A549 (cell line): ENCODE measurements around the gene KDM4D. TPM values are rescaled to one million over a fixed set of nuclear protein-coding genes. Genes with fewer than 3 reads are reported as not detected.

Source experiments
- ATAC-seq, 2 experiments: fragments of 200-7000 bp in 1 of 2; fragments of >200 bp in 1 of 2; cut with Nextera tagmentation in 1 of 2; cut with Tn5 transposase in 1 of 2; 3 replicates each; pipeline versions ENCODE4 v1.8.0 to v1.9.1; 2018 to 2020; ENCODE audit warnings: mild to moderate bottlenecking in 1 of 2, moderate library complexity in 1 of 2
- CTCF ChIA-PET: fragments of 300-600 bp; sonication (Branson Sonifier 250); formaldehyde crosslinking; extraction: SDS; loops from one replicate; lab custom pipeline; 2021; ENCODE audit warnings: antibody characterized with exemption, inconsistent platforms; lab: Yijun Ruan, JAX
- POLR2A ChIA-PET: fragments of 350-600 bp; formaldehyde crosslinking; extraction: SDS; loops from one replicate; lab custom pipeline; 2021; ENCODE audit warnings: antibody characterized with exemption, inconsistent platforms; lab: Yijun Ruan, JAX
- DNase-seq, 2 experiments: peaks; one replicate each; pipeline versions ENCODE4 v3.0.0 to v3.0.0-alpha.2; 2011 to 2016; ENCODE audit warnings: low read depth in 1 of 2, low spot score in 1 of 2
- FAIRE-seq: peaks from 2 replicates; lab custom pipeline; 2011; peaks lifted over from hg19 to GRCh38; lab: Jason Lieb, UNC
- H3K27ac ChIP-seq, 2 experiments: fragments of >200 bp; sonication (Bioruptor Twin); formaldehyde crosslinking; 3 replicates each; pipeline ENCODE4 v1.5.1; 2016 to 2017
- H3K4me1 ChIP-seq: fragments of >200 bp; sonication (Bioruptor Twin); formaldehyde crosslinking; 3 replicates; pipeline ENCODE4 v1.6.1; 2016
- H3K4me2 ChIP-seq: fragments of >200 bp; sonication (Bioruptor Twin); formaldehyde crosslinking; 3 replicates; pipeline ENCODE4 v1.6.1; 2016
- H3K4me3 ChIP-seq: fragments of >200 bp; sonication (Bioruptor Twin); formaldehyde crosslinking; 3 replicates; pipeline ENCODE4 v1.5.1; 2016
- H3K9me3 ChIP-seq: fragments of >200 bp; sonication (Bioruptor Twin); formaldehyde crosslinking; 3 replicates; pipeline ENCODE4 v1.6.1; 2016
- BHLHE40 ChIP-seq: IDR thresholded peaks from 2 replicates; pipeline ENCODE4 v1.6.1; 2012; ENCODE audit warnings: low read depth, low read length, inconsistent platforms
- CHD2 ChIP-seq: fragments of 150-350 bp; IDR thresholded peaks from 2 replicates; pipeline ENCODE4 v1.6.1; 2014; ENCODE audit warnings: low read length; ENCODE audit not compliant: partially characterized antibody
- EHF ChIP-seq: fragments of 250-450 bp; sonication (Bioruptor Pico); IDR thresholded peaks from 2 replicates; pipeline ENCODE4 v1.5.0; 2020; ENCODE audit warnings: mild to moderate bottlenecking
- EP300 ChIP-seq, 2 experiments: fragments of >200 bp; sonication (Bioruptor Twin); formaldehyde crosslinking; IDR thresholded peaks; 2 replicates in 1 of 2; 3 replicates in 1 of 2; pipeline ENCODE4 v1.6.1; 2016 to 2017
- HOXA7 ChIP-seq: fragments of 250-450 bp; sonication (Bioruptor Pico); IDR thresholded peaks from 2 replicates; pipeline ENCODE4 v1.5.0; 2020; ENCODE audit warnings: mild to moderate bottlenecking, moderate library complexity
- HOXB13 ChIP-seq: fragments of 250-450 bp; sonication (Bioruptor Pico); IDR thresholded peaks from 2 replicates; pipeline ENCODE4 v1.5.0; 2020; ENCODE audit warnings: low read depth, mild to moderate bottlenecking, moderate library complexity
- JUN ChIP-seq, 2 experiments: fragments of >200 bp; sonication (Bioruptor Twin); formaldehyde crosslinking; IDR thresholded peaks; 2 replicates in 1 of 2; 3 replicates in 1 of 2; pipeline ENCODE4 v1.6.1; 2016 to 2017
- JUNB ChIP-seq: fragments of >200 bp; sonication (Bioruptor Twin); formaldehyde crosslinking; IDR thresholded peaks from 2 replicates; pipeline ENCODE4 v1.6.1; 2016
- MAX ChIP-seq: IDR thresholded peaks from 2 replicates; pipeline ENCODE4 v1.6.1; 2012
- PBX3 ChIP-seq: IDR thresholded peaks from 2 replicates; pipeline ENCODE4 v1.6.1; 2012
- PHF8 ChIP-seq: fragments of 200-600 bp; sonication (generic); IDR thresholded peaks from 2 replicates; pipeline ENCODE4 v1.6.1; 2016; ENCODE audit warnings: low read depth, mild to moderate bottlenecking, antibody characterized with exemption, moderate library complexity, borderline replicate concordance
- POLR2AphosphoS2 ChIP-seq: conservative IDR thresholded peaks from 2 replicates; pipeline ENCODE4 v1.6.1; 2012; ENCODE audit warnings: low read length, improper control_type of control experiment, inconsistent platforms
- RARB ChIP-seq: fragments of 250-450 bp; sonication (Bioruptor Pico); IDR thresholded peaks from 2 replicates; pipeline ENCODE4 v1.8.0; 2021; ENCODE audit warnings: mild to moderate bottlenecking, moderate library complexity
- REST ChIP-seq: fragments of 200-600 bp; sonication (generic); IDR thresholded peaks from 2 replicates; pipeline ENCODE4 v1.6.1; 2016; ENCODE audit warnings: antibody characterized with exemption, mild to moderate bottlenecking, moderate library complexity
- TFCP2L1 ChIP-seq: fragments of 250-450 bp; sonication (Bioruptor Pico); IDR thresholded peaks from 2 replicates; pipeline ENCODE4 v1.5.0; 2021; ENCODE audit warnings: mild to moderate bottlenecking
- ZC3H11A ChIP-seq: fragments of 450-650 bp; IDR thresholded peaks from 2 replicates; pipeline ENCODE4 v1.6.1; 2014; ENCODE audit warnings: antibody characterized with exemption, mild to moderate bottlenecking
- ZSCAN20 ChIP-seq: fragments of 250-450 bp; sonication (Bioruptor Pico); IDR thresholded peaks from 2 replicates; pipeline ENCODE4 v1.8.0; 2022; ENCODE audit warnings: mild to moderate bottlenecking, moderate library complexity
- WGBS: methylation state at CpG from one replicate; pipeline ENCODE4 v1.1.6; 2017; ENCODE audit errors: missing lambda C conversion rate; 5-methylcytosine and 5-hydroxymethylcytosine counted together
- polyA plus RNA-seq, 4 experiments: library from polyadenylated mRNA; depleted of rRNA in 3 of 4; stranded (reverse); fragments of >200 nt; fragmentation: RNase III in 1 of 4; extraction: RNeasy Plus Mini Kit Qiagen cat#74134 plus additional on column Dnase treatment in 1 of 4; gene quantifications; 2 replicates in 3 of 4; 3 replicates in 1 of 4; pipeline ENCODE4 v1.2.3, GENCODE V29; 2011 to 2017
- TF ChIP-seq, protein P1 (sequence below): fragments of 450-650 bp; IDR thresholded peaks from 2 replicates; pipeline ENCODE4 v1.6.1; 2014; ENCODE audit warnings: antibody characterized with exemption
- TF ChIP-seq, protein P2 (sequence below): fragments of >200 bp; sonication (Bioruptor Twin); formaldehyde crosslinking; IDR thresholded peaks from 2 replicates; pipeline ENCODE4 v1.6.1; 2016
- TF ChIP-seq, protein P3 (sequence below): fragments of >200 bp; sonication (Bioruptor Twin); formaldehyde crosslinking; IDR thresholded peaks from 3 replicates; pipeline ENCODE4 v1.5.1; 2016

KDM4D gene
- polyA plus RNA-seq, 2 of the 4 experiments (the other 2 are of a cell fraction), result 0.58 to 1.1 TPM

GRCh38 chr11:94997437-94997836 lies 23.9 kb downstream of the KDM4D start:
- CTCF ChIA-PET, result no interaction called here
- FAIRE-seq, result no peak

GRCh38 chr11:94998285-94998684 lies 24.8 kb downstream of the KDM4D start:
- no peak for TF ChIP-seq PHF8
- TF ChIP-seq EP300 (IDR thresholded peaks at IDR 0.05), result no peak
- no peak for TF ChIP-seq PBX3
- no peak for TF ChIP-seq CHD2
- TF ChIP-seq RARB, result no peak
- TF ChIP-seq, protein P1, sequence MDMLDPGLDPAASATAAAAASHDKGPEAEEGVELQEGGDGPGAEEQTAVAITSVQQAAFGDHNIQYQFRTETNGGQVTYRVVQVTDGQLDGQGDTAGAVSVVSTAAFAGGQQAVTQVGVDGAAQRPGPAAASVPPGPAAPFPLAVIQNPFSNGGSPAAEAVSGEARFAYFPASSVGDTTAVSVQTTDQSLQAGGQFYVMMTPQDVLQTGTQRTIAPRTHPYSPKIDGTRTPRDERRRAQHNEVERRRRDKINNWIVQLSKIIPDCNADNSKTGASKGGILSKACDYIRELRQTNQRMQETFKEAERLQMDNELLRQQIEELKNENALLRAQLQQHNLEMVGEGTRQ, result no peak
- no peak for TF ChIP-seq REST
- TF ChIP-seq, all 56 proteins: peak for 0
- Histone ChIP-seq H3K4me3 (no peak overlapping the region), H3K9me3 (no peaks in the 10 kb centered on the region), H3K4me1 (no peaks in the 10 kb centered on the region), H3K4me2 (no peak overlapping the region), H3K27ac (no peak overlapping the region)
- ChIA-PET CTCF (no interaction called here), POLR2A (no interaction called here)
- no peak for DNase-seq
- no peak for ATAC-seq
- no peak for FAIRE-seq
- WGBS, result 78% methylated on average over 7 of the region's 13 CpGs

More at GRCh38 chr11:94997437-94997836, 23.9 kb downstream of the KDM4D start:
- no peaks in the 10 kb centered on the region for H3K4me1 ChIP-seq
- POLR2A ChIA-PET, result no interaction called here
- no peak for ATAC-seq
- no peaks in the 10 kb centered on the region for H3K9me3 ChIP-seq
- H3K4me3 ChIP-seq, result no peak overlapping the region
- 79% methylated on average over 6 of the region's 6 CpGs for WGBS
- H3K4me2 ChIP-seq, result no peak overlapping the region
- DNase-seq, result no peak
- TF ChIP-seq CHD2 (no peak), EP300 (IDR thresholded peaks at IDR 0.05) (no peak), BHLHE40 (no peak), JUN (IDR thresholded peaks at IDR 0.05) (no peak), POLR2AphosphoS2 (no peak), PHF8 (no peak), ZSCAN20 (CRISPR knock-in tag) (no peak), ZC3H11A (no peak), HOXB13 (CRISPR knock-in tag) (no peak), TFCP2L1 (CRISPR knock-in tag) (no peak), PBX3 (no peak), JUNB (no peak), HOXA7 (no peak), MAX (no peak), EHF (CRISPR knock-in tag) (no peak)
- TF ChIP-seq, protein P2, sequence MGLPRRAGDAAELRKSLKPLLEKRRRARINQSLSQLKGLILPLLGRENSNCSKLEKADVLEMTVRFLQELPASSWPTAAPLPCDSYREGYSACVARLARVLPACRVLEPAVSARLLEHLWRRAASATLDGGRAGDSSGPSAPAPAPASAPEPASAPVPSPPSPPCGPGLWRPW, result no peak
- TF ChIP-seq, protein P3, sequence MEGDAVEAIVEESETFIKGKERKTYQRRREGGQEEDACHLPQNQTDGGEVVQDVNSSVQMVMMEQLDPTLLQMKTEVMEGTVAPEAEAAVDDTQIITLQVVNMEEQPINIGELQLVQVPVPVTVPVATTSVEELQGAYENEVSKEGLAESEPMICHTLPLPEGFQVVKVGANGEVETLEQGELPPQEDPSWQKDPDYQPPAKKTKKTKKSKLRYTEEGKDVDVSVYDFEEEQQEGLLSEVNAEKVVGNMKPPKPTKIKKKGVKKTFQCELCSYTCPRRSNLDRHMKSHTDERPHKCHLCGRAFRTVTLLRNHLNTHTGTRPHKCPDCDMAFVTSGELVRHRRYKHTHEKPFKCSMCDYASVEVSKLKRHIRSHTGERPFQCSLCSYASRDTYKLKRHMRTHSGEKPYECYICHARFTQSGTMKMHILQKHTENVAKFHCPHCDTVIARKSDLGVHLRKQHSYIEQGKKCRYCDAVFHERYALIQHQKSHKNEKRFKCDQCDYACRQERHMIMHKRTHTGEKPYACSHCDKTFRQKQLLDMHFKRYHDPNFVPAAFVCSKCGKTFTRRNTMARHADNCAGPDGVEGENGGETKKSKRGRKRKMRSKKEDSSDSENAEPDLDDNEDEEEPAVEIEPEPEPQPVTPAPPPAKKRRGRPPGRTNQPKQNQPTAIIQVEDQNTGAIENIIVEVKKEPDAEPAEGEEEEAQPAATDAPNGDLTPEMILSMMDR, result no peak
- no peak overlapping the region for H3K27ac ChIP-seq
